HG03196 (cell line): ENCODE results near the gene TSFM.
"Not testable (repeated sequence)": the region's sequence is repeated elsewhere in the genome, so short reads cannot be mapped to it uniquely, and the experiment has no call there.

Source experiments
- ATAC-seq: cut with Tn5 transposase; IDR thresholded peaks from one replicate; pipeline ENCODE4 v1.9.1; 2021; ENCODE audit not compliant: unreplicated experiment

TSFM gene

GRCh38 chr12:57813971-57814772 is 31.6 kb downstream of the TSFM start:
- no peak for ATAC-seq

- no peak for ATAC-seq
Measured at GRCh38 chr12:57815177-57816000, 32.8 kb downstream of the TSFM start.

- ATAC-seq: no peak
Measured at GRCh38 chr12:57816001-57816854, 33.6 kb downstream of the TSFM start.

GRCh38 chr12:57816855-57817151 is 34.2 kb downstream of the TSFM start:
- ATAC-seq: no peak

- ATAC-seq: no peak
Measured at GRCh38 chr12:57817261-57817989, 34.8 kb downstream of the TSFM start.

GRCh38 chr12:57817990-57818331 is 35.4 kb downstream of the TSFM start:
- not testable (repeated sequence) for ATAC-seq

GRCh38 chr12:57820119-57820518 is 37.5 kb downstream of the TSFM start:
- not testable (repeated sequence) for ATAC-seq

GRCh38 chr12:57821015-57821414 is 38.4 kb downstream of the TSFM start:
- not testable (repeated sequence) for ATAC-seq

GRCh38 chr12:57821474-57822214 is 39.1 kb downstream of the TSFM start:
- ATAC-seq: no peak

GRCh38 chr12:57822392-57823130 is 40.0 kb downstream of the TSFM start:
- ATAC-seq: no peak

- ATAC-seq: no peak
Measured at GRCh38 chr12:57823131-57823907, 40.7 kb downstream of the TSFM start.

GRCh38 chr12:57823908-57824640 is 41.5 kb downstream of the TSFM start:
- no peak for ATAC-seq

GRCh38 chr12:57825451-57825850 is 42.9 kb downstream of the TSFM start:
- ATAC-seq: no peak

GRCh38 chr12:57826400-57826799 is 43.8 kb downstream of the TSFM start:
- no peak for ATAC-seq

- ATAC-seq: no peak
Measured at GRCh38 chr12:57826966-57827365, 44.4 kb downstream of the TSFM start.

- no peak for ATAC-seq
Measured at GRCh38 chr12:57829025-57829777, 46.6 kb downstream of the TSFM start.

GRCh38 chr12:57830393-57830792 is 47.8 kb downstream of the TSFM start:
- no peak for ATAC-seq
